ENCODE measurements around the gene CLTB. TPM values are rescaled to one million over a fixed set of nuclear protein-coding genes. Genes with fewer than 3 reads are reported as not detected.

The CLTB gene
- total RNA-seq, 1 donor from 2014 or later = 95.1 TPM

DNA sequence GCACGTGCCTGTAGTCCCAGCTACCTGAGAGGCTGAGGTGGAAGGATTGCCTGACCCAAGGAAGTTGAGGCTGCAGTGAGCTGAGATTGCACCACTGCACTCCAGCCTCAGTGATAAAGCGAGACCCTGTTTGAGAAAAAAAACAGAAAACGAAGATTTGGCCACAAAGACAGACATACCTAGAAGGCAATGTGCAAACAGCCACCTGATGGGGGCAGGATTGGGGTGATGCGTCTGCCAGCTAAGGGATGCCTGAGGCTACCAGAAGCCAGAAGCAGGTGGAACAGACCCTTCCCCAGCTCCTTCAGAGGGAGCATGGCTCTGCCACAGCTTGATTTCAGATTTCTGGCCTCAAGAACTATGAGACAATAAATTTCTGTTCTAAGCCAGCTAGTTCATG is 24.9 kb downstream of the CLTB start:
- Mint-ChIP-seq H3K4me1 (ENCODE audit: unreplicated experiment) (peaks cover 24% of the 10 kb centered on the region), H3K27me3 (ENCODE audit: unreplicated experiment) (no peaks in the 10 kb centered on the region), H3K27ac (ENCODE audit: unreplicated experiment) (no peak overlapping the region), H3K4me3 (ENCODE audit: unreplicated experiment) (no peak overlapping the region), H3K9me3 (ENCODE audit: unreplicated experiment) (no peaks in the 10 kb centered on the region), H3K36me3 (ENCODE audit: unreplicated experiment) (peaks cover 11% of the 10 kb centered on the region)
- no peak for DNase-seq (ENCODE audit: extremely low spot score, unreplicated experiment)
- TF ChIP-seq, protein P1, sequence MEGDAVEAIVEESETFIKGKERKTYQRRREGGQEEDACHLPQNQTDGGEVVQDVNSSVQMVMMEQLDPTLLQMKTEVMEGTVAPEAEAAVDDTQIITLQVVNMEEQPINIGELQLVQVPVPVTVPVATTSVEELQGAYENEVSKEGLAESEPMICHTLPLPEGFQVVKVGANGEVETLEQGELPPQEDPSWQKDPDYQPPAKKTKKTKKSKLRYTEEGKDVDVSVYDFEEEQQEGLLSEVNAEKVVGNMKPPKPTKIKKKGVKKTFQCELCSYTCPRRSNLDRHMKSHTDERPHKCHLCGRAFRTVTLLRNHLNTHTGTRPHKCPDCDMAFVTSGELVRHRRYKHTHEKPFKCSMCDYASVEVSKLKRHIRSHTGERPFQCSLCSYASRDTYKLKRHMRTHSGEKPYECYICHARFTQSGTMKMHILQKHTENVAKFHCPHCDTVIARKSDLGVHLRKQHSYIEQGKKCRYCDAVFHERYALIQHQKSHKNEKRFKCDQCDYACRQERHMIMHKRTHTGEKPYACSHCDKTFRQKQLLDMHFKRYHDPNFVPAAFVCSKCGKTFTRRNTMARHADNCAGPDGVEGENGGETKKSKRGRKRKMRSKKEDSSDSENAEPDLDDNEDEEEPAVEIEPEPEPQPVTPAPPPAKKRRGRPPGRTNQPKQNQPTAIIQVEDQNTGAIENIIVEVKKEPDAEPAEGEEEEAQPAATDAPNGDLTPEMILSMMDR (IDR thresholded peaks at IDR 0.05) = no peak

DNA sequence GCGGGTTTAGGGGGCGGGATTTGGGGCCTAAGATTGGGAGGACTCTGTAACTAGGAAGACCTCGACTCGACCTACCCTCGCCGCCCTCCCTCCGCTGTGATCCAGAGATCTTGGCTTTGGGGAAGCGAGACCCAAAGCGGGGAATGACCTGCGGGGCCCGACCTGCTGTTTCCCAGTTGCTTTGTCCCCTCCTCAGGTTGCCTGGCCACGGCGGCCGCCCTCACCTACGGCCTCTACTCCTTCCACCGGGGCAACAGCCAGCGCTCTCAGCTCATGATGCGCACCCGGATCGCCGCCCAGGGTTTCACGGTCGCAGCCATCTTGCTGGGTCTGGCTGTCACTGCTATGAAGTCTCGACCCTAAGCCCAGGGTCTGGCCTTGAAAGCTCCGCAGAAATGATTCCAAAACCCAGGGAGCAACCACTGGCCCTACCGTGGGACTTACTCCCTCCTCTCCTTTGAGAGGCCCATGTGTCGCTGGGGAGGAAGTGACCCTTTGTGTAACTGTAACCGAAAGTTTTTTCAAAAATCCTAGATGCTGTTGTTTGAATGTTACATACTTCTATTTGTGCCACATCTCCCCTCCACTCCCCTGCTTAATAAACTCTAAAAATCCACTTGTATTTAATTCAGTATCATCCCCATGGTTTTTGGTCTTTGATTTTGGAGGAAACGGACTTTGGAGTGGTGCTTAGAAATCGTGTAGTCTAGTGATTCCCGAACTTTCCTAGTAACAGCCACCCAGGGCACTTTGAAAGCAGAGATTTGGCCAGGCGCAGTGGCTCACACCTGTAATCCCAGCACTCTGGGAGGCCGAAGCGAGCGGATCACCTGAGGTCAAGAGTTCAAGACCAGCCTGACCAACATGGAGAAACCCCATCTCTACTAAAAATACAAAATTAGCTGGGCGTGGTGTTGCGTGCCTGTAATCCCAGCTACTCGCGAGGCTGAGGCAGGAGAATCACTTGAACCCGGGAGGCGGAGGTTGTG is 26.9 kb downstream of the CLTB start:
- no peaks in the 10 kb centered on the region for H3K27me3 Mint-ChIP-seq (ENCODE audit: unreplicated experiment)
- TF ChIP-seq, protein P1 (IDR thresholded peaks at IDR 0.05) = no peak
- H3K4me3 Mint-ChIP-seq (ENCODE audit: unreplicated experiment) = peak overlapping the region; percentile 93
- peaks cover 27% of the 10 kb centered on the region for H3K4me1 Mint-ChIP-seq (ENCODE audit: unreplicated experiment)
- H3K9me3 Mint-ChIP-seq (ENCODE audit: unreplicated experiment) = no peaks in the 10 kb centered on the region
- DNase-seq (ENCODE audit: extremely low spot score, unreplicated experiment) = no peak
- peaks cover 17% of the 10 kb centered on the region for H3K36me3 Mint-ChIP-seq (ENCODE audit: unreplicated experiment)
- H3K27ac Mint-ChIP-seq (ENCODE audit: unreplicated experiment) = peak overlapping the region; percentile 98

DNA sequence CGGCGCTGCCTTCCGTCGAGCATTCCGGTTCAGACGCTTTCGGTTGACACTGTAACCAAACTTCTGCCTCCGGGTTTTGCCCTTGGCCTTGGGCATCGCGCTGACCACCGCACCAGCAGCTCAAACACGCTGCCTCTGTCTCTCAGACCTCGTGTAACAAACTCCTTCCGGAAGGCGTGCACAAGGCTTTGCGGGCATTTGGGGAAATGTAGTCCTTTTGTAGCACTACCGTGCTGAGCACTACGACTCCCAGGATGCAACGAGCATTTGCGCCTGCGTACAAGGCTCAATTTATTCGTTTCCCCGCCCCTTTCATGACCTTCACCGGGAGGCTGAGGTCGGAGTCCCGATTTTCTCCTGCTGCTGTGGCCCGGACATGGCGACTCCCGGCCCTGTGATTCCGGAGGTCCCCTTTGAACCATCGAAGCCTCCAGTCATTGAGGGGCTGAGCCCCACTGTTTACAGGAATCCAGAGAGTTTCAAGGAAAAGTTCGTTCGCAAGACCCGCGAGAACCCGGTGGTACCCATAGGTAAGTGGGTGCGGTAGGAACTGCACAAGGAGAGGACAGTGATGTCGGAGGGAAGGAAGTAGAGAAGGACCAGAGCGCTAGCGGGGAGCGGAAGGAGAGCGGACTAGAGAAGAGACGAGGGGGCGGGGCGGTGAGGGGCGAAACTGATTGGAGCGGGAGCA is 27.8 kb downstream of the CLTB start, which contains the start of the genes HIGD2A and NOP16:
Gene HIGD2A, plus strand, starts transcription at position 308 of the 691 bp plus-strand sequence. Its CDS starts 69 bp downstream, at position 377.
Gene NOP16, minus strand, starts transcription at position 155 of the 691 bp plus-strand sequence. Its CDS starts 59 bp downstream, at position 96.
- TF ChIP-seq, protein P1 (IDR thresholded peaks at IDR 0.05) = no peak
- Mint-ChIP-seq H3K27me3 (ENCODE audit: unreplicated experiment) (no peaks in the 10 kb centered on the region), H3K27ac (ENCODE audit: unreplicated experiment) (peak within 1 kb of the TSS; percentile 98), H3K4me3 (ENCODE audit: unreplicated experiment) (peak within 1 kb of the TSS; percentile 93), H3K9me3 (ENCODE audit: unreplicated experiment) (no peaks in the 10 kb centered on the region), H3K36me3 (ENCODE audit: unreplicated experiment) (peaks cover 19% of the 10 kb centered on the region), H3K4me1 (ENCODE audit: unreplicated experiment) (peaks cover 27% of the 10 kb centered on the region)
- peak; percentile 98 for DNase-seq (ENCODE audit: extremely low spot score, unreplicated experiment)

DNA sequence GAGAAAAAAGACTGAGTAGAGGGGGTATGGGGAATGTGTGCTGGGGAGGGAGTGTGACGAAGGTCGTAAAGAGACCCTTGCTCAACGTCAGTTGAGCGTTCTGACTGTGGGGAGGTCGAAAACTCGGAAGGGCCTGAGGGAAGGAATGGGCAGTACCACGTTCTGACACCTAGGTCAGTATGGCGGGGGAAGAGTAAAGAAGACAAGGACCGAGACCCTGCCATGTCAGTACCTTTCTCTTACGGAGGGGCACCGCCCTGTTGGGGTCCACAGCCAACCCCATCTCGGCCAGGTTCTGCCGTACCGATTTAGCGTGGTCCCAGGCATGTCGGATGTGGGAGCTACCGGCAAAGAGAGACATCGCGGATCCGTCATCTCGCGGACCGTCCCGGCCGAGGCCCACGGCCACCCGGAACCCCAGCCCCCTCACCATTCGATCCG is 28.3 kb downstream of the CLTB start:
- DNase-seq (ENCODE audit: extremely low spot score, unreplicated experiment) = no peak
- TF ChIP-seq, protein P1 (IDR thresholded peaks at IDR 0.05) = no peak

More for the DNA sequence above, 28.3 kb downstream of the CLTB start:
- H3K36me3 Mint-ChIP-seq (ENCODE audit: unreplicated experiment) = peaks cover 19% of the 10 kb centered on the region
- H3K9me3 Mint-ChIP-seq (ENCODE audit: unreplicated experiment) = no peaks in the 10 kb centered on the region
- H3K4me1 Mint-ChIP-seq (ENCODE audit: unreplicated experiment) = peaks cover 27% of the 10 kb centered on the region
- H3K27ac Mint-ChIP-seq (ENCODE audit: unreplicated experiment) = peak overlapping the region; percentile 98
- H3K27me3 Mint-ChIP-seq (ENCODE audit: unreplicated experiment) = no peaks in the 10 kb centered on the region
- peak overlapping the region; percentile 93 for H3K4me3 Mint-ChIP-seq (ENCODE audit: unreplicated experiment)

Measured in osteocyte (in vitro differentiated cells).